Smooth muscle cell (in vitro differentiated cells): ENCODE results near the gene ZNF48. TPM values are rescaled to one million over a fixed set of nuclear protein-coding genes. Genes with fewer than 3 reads are reported as not detected.

Experiments used
- DNase-seq: peaks from one replicate; lab custom pipeline; 2025; ENCODE audit not compliant: unreplicated experiment; lab: John Stamatoyannopoulos, UW
- H2AFZ ChIP-seq: fragments of 200-600 bp; sonication (generic); 2 replicates; pipeline ENCODE4 v1.6.0; 2016; ENCODE audit warnings: antibody characterized with exemption, low read depth, mild to moderate bottlenecking
- H3F3A ChIP-seq: fragments of 200-600 bp; sonication (generic); 2 replicates; pipeline ENCODE4 v1.6.0; 2017; ENCODE audit warnings: antibody characterized with exemption, low read depth
- H3K27ac ChIP-seq: fragments of 200-600 bp; sonication (generic); 2 replicates; pipeline ENCODE4 v1.5.1; 2016; ENCODE audit warnings: low read depth, mild to moderate bottlenecking
- H3K27me3 ChIP-seq: fragments of 200-600 bp; sonication (generic); 2 replicates; pipeline ENCODE4 v1.6.1; 2016; ENCODE audit warnings: low read depth, mild to moderate bottlenecking
- H3K36me3 ChIP-seq: fragments of 200-600 bp; sonication (generic); 2 replicates; pipeline ENCODE4 v1.5.1; 2016; ENCODE audit warnings: low read depth
- H3K4me1 ChIP-seq: fragments of 200-600 bp; sonication (generic); 2 replicates; pipeline ENCODE4 v1.5.1; 2016; ENCODE audit warnings: low read depth
- H3K4me2 ChIP-seq: fragments of 200-600 bp; sonication (generic); 2 replicates; pipeline ENCODE4 v1.6.0; 2016; ENCODE audit warnings: mild to moderate bottlenecking
- H3K4me3 ChIP-seq: fragments of 200-600 bp; sonication (generic); 2 replicates; pipeline ENCODE4 v1.5.1; 2016; ENCODE audit warnings: mild to moderate bottlenecking
- H3K79me2 ChIP-seq: fragments of 200-600 bp; sonication (generic); 2 replicates; pipeline ENCODE4 v1.6.0; 2016; ENCODE audit warnings: low read depth, mild to moderate bottlenecking
- H3K9ac ChIP-seq: fragments of 200-600 bp; sonication (generic); 2 replicates; pipeline ENCODE4 v1.6.0; 2016; ENCODE audit warnings: low read depth
- H3K9me3 ChIP-seq: fragments of 200-600 bp; sonication (generic); replicated peaks from 2 replicates; pipeline ENCODE4 v1.5.1; 2016; ENCODE audit warnings: low read depth
- H4K20me1 ChIP-seq: fragments of 200-600 bp; sonication (generic); 2 replicates; pipeline ENCODE4 v1.6.0; 2016; ENCODE audit warnings: low read depth
- WGBS: methylation state at CpG from one replicate; pipeline ENCODE4 v1.1.7; 2016; ENCODE audit warnings: low lambda C conversion rate; 5-methylcytosine and 5-hydroxymethylcytosine counted together
- polyA plus RNA-seq: library from polyadenylated mRNA; unstranded; fragments of >200 nt; fragmentation: Nextera tagmentation; extraction: Ambion mirVana; gene quantifications from 2 replicates; pipeline ENCODE4 v1.2.1, GENCODE V29; 2016
- total RNA-seq: library from RNA; depleted of rRNA; stranded (reverse); fragments of >200 nt; gene quantifications from 2 replicates; pipeline ENCODE4 v1.2.3, GENCODE V29; 2014
- TF ChIP-seq, protein P1 (sequence below): fragments of 200-600 bp; sonication (generic); IDR thresholded peaks from 2 replicates; pipeline ENCODE4 v1.5.1; 2017; ENCODE audit warnings: borderline replicate concordance, mild to moderate bottlenecking, antibody characterized with exemption; ENCODE audit not compliant: insufficient read depth, poor library complexity, severe bottlenecking

The ZNF48 gene
- total and polyA plus RNA-seq, 2 experiments from 2014 or later = 8.0 to 9.3 TPM

DNA sequence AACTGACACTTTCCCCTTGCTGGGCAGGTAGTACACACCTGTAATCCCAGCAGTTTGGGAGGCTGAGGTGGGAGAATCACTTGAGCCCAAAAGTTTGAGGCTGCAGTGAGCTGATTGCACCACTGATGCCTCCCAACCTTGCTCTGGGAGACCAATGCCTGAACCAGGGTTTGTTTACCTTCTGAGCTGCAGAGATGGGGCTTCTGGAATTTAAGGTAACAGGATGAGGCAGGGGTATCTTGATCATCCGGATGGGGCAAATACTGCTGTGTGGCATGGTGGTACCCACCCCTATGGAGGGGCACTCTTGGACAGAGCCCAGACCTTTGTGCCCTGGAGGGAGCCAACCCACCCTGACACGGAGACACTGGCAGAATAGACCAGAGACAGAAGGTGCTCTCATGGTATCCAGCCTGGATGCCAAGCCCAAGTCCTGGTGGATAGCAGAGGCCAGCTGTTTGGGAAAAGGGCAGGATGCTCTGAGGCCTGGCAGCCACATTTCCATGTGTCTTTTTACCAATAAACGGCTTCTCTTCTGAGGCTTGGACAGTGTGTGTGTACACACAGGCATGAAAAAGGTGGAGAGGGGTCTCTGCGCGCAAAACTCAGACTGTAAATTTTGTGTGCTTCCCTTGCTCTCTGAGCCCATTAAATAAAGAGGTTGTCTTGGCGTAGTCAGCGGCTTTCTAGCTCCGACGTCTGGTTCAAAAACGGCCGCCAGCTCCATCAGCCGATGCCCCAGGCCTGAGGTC, 4.4 kb downstream of the ZNF48 start:
- no peak for DNase-seq
- Histone ChIP-seq H3K9me3 (no peaks in the 10 kb centered on the region), H4K20me1 (no peaks in the 10 kb centered on the region), H2AFZ (no peak overlapping the region), H3K4me3 (peak overlapping the region; percentile 68), H3F3A (peaks cover 36% of the 10 kb centered on the region), H3K9ac (peak overlapping the region; percentile 85), H3K36me3 (no peaks in the 10 kb centered on the region), H3K27me3 (no peaks in the 10 kb centered on the region), H3K4me2 (peak overlapping the region; percentile 87), H3K79me2 (peaks cover 28% of the 10 kb centered on the region), H3K27ac (peak overlapping the region; percentile 96), H3K4me1 (peaks cover 23% of the 10 kb centered on the region)
- TF ChIP-seq, protein P1, sequence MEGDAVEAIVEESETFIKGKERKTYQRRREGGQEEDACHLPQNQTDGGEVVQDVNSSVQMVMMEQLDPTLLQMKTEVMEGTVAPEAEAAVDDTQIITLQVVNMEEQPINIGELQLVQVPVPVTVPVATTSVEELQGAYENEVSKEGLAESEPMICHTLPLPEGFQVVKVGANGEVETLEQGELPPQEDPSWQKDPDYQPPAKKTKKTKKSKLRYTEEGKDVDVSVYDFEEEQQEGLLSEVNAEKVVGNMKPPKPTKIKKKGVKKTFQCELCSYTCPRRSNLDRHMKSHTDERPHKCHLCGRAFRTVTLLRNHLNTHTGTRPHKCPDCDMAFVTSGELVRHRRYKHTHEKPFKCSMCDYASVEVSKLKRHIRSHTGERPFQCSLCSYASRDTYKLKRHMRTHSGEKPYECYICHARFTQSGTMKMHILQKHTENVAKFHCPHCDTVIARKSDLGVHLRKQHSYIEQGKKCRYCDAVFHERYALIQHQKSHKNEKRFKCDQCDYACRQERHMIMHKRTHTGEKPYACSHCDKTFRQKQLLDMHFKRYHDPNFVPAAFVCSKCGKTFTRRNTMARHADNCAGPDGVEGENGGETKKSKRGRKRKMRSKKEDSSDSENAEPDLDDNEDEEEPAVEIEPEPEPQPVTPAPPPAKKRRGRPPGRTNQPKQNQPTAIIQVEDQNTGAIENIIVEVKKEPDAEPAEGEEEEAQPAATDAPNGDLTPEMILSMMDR = no peak
- WGBS = 13% methylated on average over 12 of the region's 12 CpGs

GRCh38 chr16:30401768-30402425, 6.7 kb downstream of the ZNF48 start:
- Histone ChIP-seq H3K27me3 (no peaks in the 10 kb centered on the region), H3K36me3 (no peaks in the 10 kb centered on the region), H3F3A (peaks cover 29% of the 10 kb centered on the region), H3K4me1 (peaks cover 16% of the 10 kb centered on the region), H3K27ac (peak overlapping the region; percentile 96), H3K4me2 (no peak overlapping the region), H2AFZ (no peak overlapping the region), H3K4me3 (no peak overlapping the region), H3K79me2 (peaks cover 15% of the 10 kb centered on the region), H3K9me3 (no peaks in the 10 kb centered on the region), H4K20me1 (no peaks in the 10 kb centered on the region), H3K9ac (no peak overlapping the region)
- TF ChIP-seq, protein P1 = no peak
- WGBS = 82% methylated on average over 8 of the region's 8 CpGs
- no peak for DNase-seq

- no peaks in the 10 kb centered on the region for H3K27me3 ChIP-seq
- H3F3A ChIP-seq = peaks cover 13% of the 10 kb centered on the region
- no peak overlapping the region for H3K9ac ChIP-seq
- no peaks in the 10 kb centered on the region for H3K9me3 ChIP-seq
- no peak for DNase-seq
- H3K36me3 ChIP-seq = no peaks in the 10 kb centered on the region
- H3K4me1 ChIP-seq = peaks cover 6% of the 10 kb centered on the region
- H3K27ac ChIP-seq = peak overlapping the region; percentile 84
- peaks cover 5% of the 10 kb centered on the region for H4K20me1 ChIP-seq
- WGBS = 33% methylated on average over 14 of the region's 14 CpGs
- peak overlapping the region; percentile 84 for H3K4me2 ChIP-seq
- peaks cover 10% of the 10 kb centered on the region for H3K79me2 ChIP-seq
- H3K4me3 ChIP-seq = peak overlapping the region; percentile 80
- TF ChIP-seq, protein P1 = no peak
- peak overlapping the region; percentile 82 for H2AFZ ChIP-seq
These were observed 11.5 kb downstream of the ZNF48 start for GRCh38 chr16:30406795-30407101.
